HUDEP-2 (cell line): ENCODE results near the gene KITLG.
"Not testable (repeated sequence)": the region's sequence is repeated elsewhere in the genome, so short reads cannot be mapped to it uniquely, and the experiment has no call there.

Experiments used
- DNase-seq, 76 experiments: peaks; one replicate each; lab custom pipeline; 2025; ENCODE audit not compliant: unreplicated experiment in 76 of 76; lab: John Stamatoyannopoulos, UW

Gene KITLG

GRCh38 chr12:88501972-88502938, 78.0 kb downstream of the KITLG start:
- DNase-seq = no peak

- no peak for DNase-seq
Measured at GRCh38 chr12:88496891-88497371, 83.3 kb downstream of the KITLG start.

- DNase-seq = no peak
Measured at GRCh38 chr12:88496429-88496828, 83.8 kb downstream of the KITLG start.

GRCh38 chr12:88495031-88495430, 85.2 kb downstream of the KITLG start:
- DNase-seq = no peak

GRCh38 chr12:88494520-88494919, 85.8 kb downstream of the KITLG start:
- no peak for DNase-seq

DNA sequence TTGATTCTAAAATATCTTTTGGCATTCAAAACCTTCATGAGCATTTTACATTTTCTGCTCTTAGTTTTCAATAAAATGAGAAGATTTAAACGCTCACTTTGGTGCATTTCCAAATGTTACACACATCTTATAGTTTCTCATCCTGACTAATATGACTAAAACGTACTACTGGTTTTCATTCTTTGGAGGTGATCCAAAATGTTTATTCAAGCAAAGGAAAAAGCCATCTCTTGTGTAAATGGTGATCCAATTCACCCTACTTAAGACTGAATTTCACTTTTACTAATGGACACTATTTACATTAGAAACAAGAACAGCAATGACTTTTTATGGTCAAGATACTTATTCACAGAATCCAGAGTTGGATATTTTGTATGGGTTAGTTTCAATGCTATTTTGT, 86.6 kb downstream of the KITLG start:
- no peak for DNase-seq

- no peak for DNase-seq
Measured at GRCh38 chr12:88490425-88490824, 89.8 kb downstream of the KITLG start.

DNA sequence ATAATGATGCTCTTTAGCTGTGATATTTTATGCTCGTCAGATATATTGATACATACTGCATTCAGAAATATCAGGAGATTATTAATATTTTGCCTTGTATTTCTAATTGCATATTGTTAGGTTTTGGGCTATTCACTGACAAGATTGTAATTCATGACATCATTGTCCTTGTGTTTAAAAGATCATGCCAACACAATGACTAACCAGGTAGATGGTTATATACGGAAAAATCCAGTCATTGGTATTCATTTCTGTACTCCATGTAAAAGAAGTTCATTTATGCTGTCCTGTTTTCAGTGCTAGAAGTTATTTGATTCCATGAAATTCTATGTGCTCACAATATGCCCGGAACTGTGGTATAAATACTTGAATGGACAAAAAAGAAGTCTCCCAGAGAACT, 107.5 kb downstream of the KITLG start:
- no peak for DNase-seq

GRCh38 chr12:88472248-88472647, 108.0 kb downstream of the KITLG start:
- DNase-seq = no peak

DNA sequence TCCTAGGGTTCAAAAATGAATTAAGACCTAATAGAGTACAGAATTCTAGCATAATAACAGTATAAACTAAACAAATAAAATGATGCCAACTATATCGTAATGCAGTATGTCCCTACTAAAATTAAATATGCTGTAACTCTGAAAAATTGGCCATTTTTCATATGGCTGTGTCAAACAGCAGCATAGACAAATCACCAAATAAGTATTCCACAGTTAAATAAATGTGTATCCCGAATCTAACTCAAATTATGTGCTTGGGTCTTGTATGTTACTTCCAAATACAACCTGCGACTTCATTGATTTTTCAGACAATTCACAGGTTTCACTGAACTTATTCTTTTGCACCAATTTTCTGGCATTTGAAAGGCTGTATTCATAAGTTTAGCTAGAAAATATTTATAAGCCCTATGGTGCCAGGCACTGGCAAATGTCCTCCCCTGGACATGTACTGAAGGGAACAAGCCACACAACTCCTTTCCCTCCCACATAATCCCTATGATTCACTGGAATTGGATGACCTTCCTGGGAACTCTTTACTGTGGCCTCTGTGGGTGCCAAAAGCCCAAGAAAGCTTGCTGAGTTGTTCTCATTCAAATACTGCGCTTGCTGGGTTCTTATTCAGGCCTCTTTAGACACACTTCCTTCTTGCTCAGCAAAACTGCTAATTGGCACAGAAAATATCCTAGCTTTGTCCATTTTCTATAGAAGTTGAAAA, 108.8 kb downstream of the KITLG start:
- DNase-seq = no peak

DNA sequence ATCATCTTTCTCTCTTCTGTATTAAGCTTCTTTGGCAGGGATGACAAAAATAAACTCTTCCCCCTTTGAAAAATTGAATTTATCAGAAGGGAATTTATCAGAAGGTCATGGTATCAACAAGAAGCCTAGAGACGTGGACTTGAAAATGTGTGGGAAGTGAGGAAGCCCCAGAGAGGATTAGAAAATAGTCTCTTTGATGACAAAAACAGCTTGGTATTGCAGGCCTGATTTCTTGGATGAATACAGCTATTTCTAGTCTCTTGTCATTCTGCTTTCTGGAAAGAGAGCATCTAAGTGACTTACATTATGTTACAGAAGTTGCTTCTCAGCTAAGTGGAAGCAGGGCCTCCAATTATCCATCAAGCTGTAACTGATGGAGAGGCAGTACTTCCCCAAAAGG, 111.1 kb downstream of the KITLG start:
- no peak for DNase-seq

DNA sequence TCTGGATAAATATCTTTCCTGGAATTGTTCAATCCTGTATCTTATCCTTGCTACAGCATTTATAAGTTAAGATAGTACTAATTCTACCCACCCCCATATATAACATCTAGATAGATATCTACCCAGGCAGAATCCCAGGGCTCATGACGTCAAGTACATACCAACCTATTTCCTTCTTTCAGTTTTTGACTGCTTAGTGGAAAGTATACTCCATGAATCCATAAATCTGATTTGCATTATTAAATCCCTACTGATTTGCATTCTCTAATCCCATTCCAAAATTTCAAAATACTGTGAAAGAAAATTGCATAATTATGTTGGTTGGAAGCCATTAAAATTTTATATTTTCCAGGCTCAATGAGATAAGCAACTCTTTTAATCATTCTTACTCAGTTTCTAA, 111.7 kb downstream of the KITLG start:
- DNase-seq = no peak

- DNase-seq = not testable (repeated sequence)
Measured at GRCh38 chr12:88466708-88467107, 113.6 kb downstream of the KITLG start.

DNA sequence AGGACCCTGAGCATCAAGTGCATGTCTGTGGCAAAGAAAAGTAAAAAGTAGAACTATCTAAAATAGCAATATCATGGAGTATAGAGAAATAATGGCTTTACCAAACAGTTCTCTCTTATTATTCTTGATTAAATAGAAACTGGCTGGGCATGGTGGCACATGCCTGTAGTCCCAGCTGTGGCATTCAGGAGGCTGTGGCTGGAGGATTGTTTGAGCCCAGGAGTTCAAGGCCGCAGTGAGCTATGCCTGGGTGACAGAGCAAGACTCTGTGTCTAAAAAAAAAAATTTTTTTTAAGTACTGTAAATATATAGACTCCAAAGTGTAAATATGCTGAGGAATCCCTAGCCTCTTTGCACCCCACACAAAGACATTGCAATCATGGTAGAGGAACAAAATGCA, 121.9 kb downstream of the KITLG start:
- no peak for DNase-seq

GRCh38 chr12:88453323-88453722, 126.9 kb downstream of the KITLG start:
- DNase-seq = no peak

GRCh38 chr12:88451205-88451604, 129.1 kb downstream of the KITLG start:
- DNase-seq = no peak

DNA sequence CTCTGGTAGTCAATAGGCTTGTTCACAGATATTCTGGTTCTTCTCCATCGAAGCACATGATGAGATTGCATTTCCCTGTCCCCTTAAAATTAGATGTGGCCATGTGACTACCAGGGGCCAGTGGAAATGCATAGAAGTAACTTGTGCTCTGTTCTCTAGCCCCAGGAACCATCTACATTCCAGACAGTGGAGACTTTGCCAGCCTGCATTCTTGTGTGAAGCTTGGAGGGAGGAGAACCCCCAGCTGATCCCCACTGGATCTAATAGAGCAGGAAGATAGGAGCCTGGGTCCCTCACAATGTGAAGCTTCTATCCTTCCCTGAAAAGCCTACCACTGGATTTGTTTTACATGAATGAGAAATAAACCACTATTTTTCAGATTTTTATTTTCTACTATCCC, 130.1 kb downstream of the KITLG start:
- no peak for DNase-seq

- DNase-seq = no peak
Measured at GRCh38 chr12:88448337-88448915, 131.8 kb downstream of the KITLG start.

- DNase-seq = no peak
Measured at GRCh38 chr12:88445705-88446394, 134.4 kb downstream of the KITLG start.

GRCh38 chr12:88444481-88444880, 135.8 kb downstream of the KITLG start:
- DNase-seq = no peak
